Mesendoderm (in vitro differentiated cells): ENCODE measurements around the gene HDAC4.

Experiments used
- DNase-seq: peaks from one replicate; pipeline ENCODE4 v3.0.0; 2013
- H2AK5ac ChIP-seq: 2 replicates; pipeline ENCODE4 v1.6.1; 2013; ENCODE audit warnings: low read length, inconsistent platforms
- H2BK120ac ChIP-seq: 2 replicates; pipeline ENCODE4 v1.6.1; 2013; ENCODE audit warnings: low read depth, mild to moderate bottlenecking, low read length, moderate library complexity, mixed read lengths
- H2BK15ac ChIP-seq: replicated peaks from 2 replicates; pipeline ENCODE4 v1.6.1; 2013; ENCODE audit warnings: low read depth, mild to moderate bottlenecking, moderate library complexity
- H2BK5ac ChIP-seq: 2 replicates; pipeline ENCODE4 v1.6.1; 2013; ENCODE audit warnings: low read length, inconsistent platforms
- H3K18ac ChIP-seq: 2 replicates; pipeline ENCODE4 v1.6.1; 2013; ENCODE audit warnings: mild to moderate bottlenecking, low read length, mixed read lengths
- H3K23ac ChIP-seq: one replicate; pipeline ENCODE4 v1.6.1; 2013; ENCODE audit warnings: low read length
- H3K27ac ChIP-seq: 2 replicates; pipeline ENCODE4 v1.5.1; 2013; ENCODE audit warnings: low read depth, mild to moderate bottlenecking, inconsistent platforms, low read length, moderate library complexity
- H3K27me3 ChIP-seq: 2 replicates; pipeline ENCODE4 v1.6.1; 2013; ENCODE audit warnings: low read length, control low read depth, mild to moderate bottlenecking, inconsistent platforms; ENCODE audit not compliant: insufficient read depth, poor library complexity
- H3K36me3 ChIP-seq: 2 replicates; pipeline ENCODE4 v1.6.1; 2013; ENCODE audit warnings: low read length, inconsistent platforms; ENCODE audit not compliant: control insufficient read depth, insufficient read depth
- H3K4ac ChIP-seq: one replicate; pipeline ENCODE4 v1.6.1; 2013; ENCODE audit warnings: low read depth, mild to moderate bottlenecking, low read length, moderate library complexity
- H3K4me1 ChIP-seq: 2 replicates; pipeline ENCODE4 v1.6.1; 2013; ENCODE audit warnings: low read depth, low read length, inconsistent platforms; ENCODE audit not compliant: control insufficient read depth
- H3K4me2 ChIP-seq: 2 replicates; pipeline ENCODE4 v1.6.1; 2013; ENCODE audit warnings: low read length
- H3K4me3 ChIP-seq: 2 replicates; pipeline ENCODE4 v1.5.1; 2013; ENCODE audit warnings: mild to moderate bottlenecking, low read length
- H3K56ac ChIP-seq: one replicate; pipeline ENCODE4 v1.6.1; 2013; ENCODE audit warnings: low read length
- H3K79me1 ChIP-seq: 2 replicates; pipeline ENCODE4 v1.6.1; 2013; ENCODE audit warnings: low read length, inconsistent platforms
- H3K79me2 ChIP-seq: 2 replicates; pipeline ENCODE4 v1.6.1; 2013; ENCODE audit warnings: mild to moderate bottlenecking, low read length; ENCODE audit not compliant: control insufficient read depth, insufficient read depth
- H3K9ac ChIP-seq: 2 replicates; pipeline ENCODE4 v1.6.1; 2013; ENCODE audit warnings: low read length, inconsistent platforms
- H4K5ac ChIP-seq: one replicate; pipeline ENCODE4 v1.6.1; 2013; ENCODE audit warnings: low read length
- H4K8ac ChIP-seq: one replicate; pipeline ENCODE4 v1.6.1; 2013; ENCODE audit warnings: low read depth, mild to moderate bottlenecking, control low read depth, low read length, moderate library complexity
- WGBS: extraction: QIAGEN DNeasy Blood & Tissue Kit; methylation state at CpG from one replicate; pipeline ENCODE4 v1.1.7; 2013; ENCODE audit warnings: low lambda C conversion rate, missing lambda C conversion rate; ENCODE audit not compliant: insufficient coverage; ENCODE audit errors: extremely low coverage; 5-methylcytosine and 5-hydroxymethylcytosine counted together

HDAC4 gene

GRCh38 chr2:239171643-239172042 is 229.2 kb downstream of the HDAC4 start:
- no peak overlapping the region for H3K23ac ChIP-seq
- no peak overlapping the region for H3K4me2 ChIP-seq
- H3K27me3 ChIP-seq, result no peaks in the 10 kb centered on the region
- no peak overlapping the region for H2BK15ac ChIP-seq
- H2AK5ac ChIP-seq, result no peak overlapping the region
- H3K4me3 ChIP-seq, result no peak overlapping the region
- no peak overlapping the region for H3K56ac ChIP-seq
- H3K36me3 ChIP-seq, result peaks cover 4% of the 10 kb centered on the region
- no peak overlapping the region for H3K4ac ChIP-seq
- no peaks in the 10 kb centered on the region for H3K79me2 ChIP-seq
- no peak overlapping the region for H3K9ac ChIP-seq
- no peaks in the 10 kb centered on the region for H3K79me1 ChIP-seq
- no peak for DNase-seq
- H2BK5ac ChIP-seq, result no peak overlapping the region
- H3K18ac ChIP-seq, result no peak overlapping the region
- no peaks in the 10 kb centered on the region for H3K4me1 ChIP-seq
- H2BK120ac ChIP-seq, result no peak overlapping the region
- H3K27ac ChIP-seq, result no peak overlapping the region
- no peak overlapping the region for H4K5ac ChIP-seq
- H4K8ac ChIP-seq, result no peak overlapping the region

- no peak overlapping the region for H4K5ac ChIP-seq
- H3K9ac ChIP-seq, result no peak overlapping the region
- no peak overlapping the region for H2AK5ac ChIP-seq
- no peak overlapping the region for H3K23ac ChIP-seq
- DNase-seq, result peak; percentile 19
- no peaks in the 10 kb centered on the region for H3K79me1 ChIP-seq
- no peak overlapping the region for H2BK5ac ChIP-seq
- H3K56ac ChIP-seq, result no peak overlapping the region
- no peak overlapping the region for H3K27ac ChIP-seq
- no peaks in the 10 kb centered on the region for H3K27me3 ChIP-seq
- no CpG with 5 or more reads among the region's 27 CpGs for WGBS
- H3K36me3 ChIP-seq, result peaks cover 1% of the 10 kb centered on the region
- H3K4me3 ChIP-seq, result no peak overlapping the region
- H2BK15ac ChIP-seq, result no peak overlapping the region
- no peak overlapping the region for H4K8ac ChIP-seq
- no peaks in the 10 kb centered on the region for H3K79me2 ChIP-seq
- H3K4me2 ChIP-seq, result no peak overlapping the region
- H3K18ac ChIP-seq, result no peak overlapping the region
- no peaks in the 10 kb centered on the region for H3K4me1 ChIP-seq
- no peak overlapping the region for H2BK120ac ChIP-seq
- H3K4ac ChIP-seq, result no peak overlapping the region
Observed at GRCh38 chr2:239169311-239170048, 231.3 kb downstream of the HDAC4 start.

- no peaks in the 10 kb centered on the region for H3K36me3 ChIP-seq
- no peak overlapping the region for H3K18ac ChIP-seq
- no peak overlapping the region for H4K5ac ChIP-seq
- no peaks in the 10 kb centered on the region for H3K79me2 ChIP-seq
- no peak overlapping the region for H4K8ac ChIP-seq
- no peak overlapping the region for H3K56ac ChIP-seq
- H3K9ac ChIP-seq, result no peak overlapping the region
- DNase-seq, result no peak
- H2AK5ac ChIP-seq, result no peak overlapping the region
- no peaks in the 10 kb centered on the region for H3K79me1 ChIP-seq
- no peak overlapping the region for H2BK120ac ChIP-seq
- no peak overlapping the region for H3K23ac ChIP-seq
- H3K27me3 ChIP-seq, result no peaks in the 10 kb centered on the region
- no CpG with 5 or more reads among the region's 22 CpGs for WGBS
- no peak overlapping the region for H3K27ac ChIP-seq
- no peak overlapping the region for H2BK15ac ChIP-seq
- H3K4me1 ChIP-seq, result no peaks in the 10 kb centered on the region
- H2BK5ac ChIP-seq, result no peak overlapping the region
- no peak overlapping the region for H3K4ac ChIP-seq
- no peak overlapping the region for H3K4me3 ChIP-seq
- H3K4me2 ChIP-seq, result no peak overlapping the region
Observed at GRCh38 chr2:239168575-239168974, 232.2 kb downstream of the HDAC4 start.

GRCh38 chr2:239167766-239168444 is 232.9 kb downstream of the HDAC4 start:
- WGBS, result no CpG with 5 or more reads among the region's 26 CpGs

GRCh38 chr2:239167011-239167673 is 233.7 kb downstream of the HDAC4 start:
- Histone ChIP-seq H3K36me3 (no peaks in the 10 kb centered on the region), H3K4me3 (no peak overlapping the region), H2BK5ac (no peak overlapping the region), H3K9ac (no peak overlapping the region), H4K5ac (no peak overlapping the region), H3K79me1 (no peaks in the 10 kb centered on the region), H3K4ac (no peak overlapping the region), H3K27me3 (no peaks in the 10 kb centered on the region), H3K79me2 (no peaks in the 10 kb centered on the region), H2BK15ac (no peak overlapping the region), H3K56ac (no peak overlapping the region), H2AK5ac (no peak overlapping the region), H3K18ac (no peak overlapping the region), H3K27ac (no peak overlapping the region), H3K23ac (no peak overlapping the region), H2BK120ac (no peak overlapping the region), H3K4me2 (no peak overlapping the region), H4K8ac (no peak overlapping the region), H3K4me1 (no peaks in the 10 kb centered on the region)
- WGBS, result no CpG with 5 or more reads among the region's 15 CpGs
- no peak for DNase-seq

More at GRCh38 chr2:239167766-239168444, 232.9 kb downstream of the HDAC4 start:
- H4K5ac ChIP-seq, result no peak overlapping the region
- no peak overlapping the region for H3K56ac ChIP-seq
- H3K23ac ChIP-seq, result no peak overlapping the region
- no peak overlapping the region for H3K9ac ChIP-seq
- no peak overlapping the region for H2BK5ac ChIP-seq
- H4K8ac ChIP-seq, result no peak overlapping the region
- H2BK120ac ChIP-seq, result no peak overlapping the region
- H3K4me3 ChIP-seq, result no peak overlapping the region
- H2AK5ac ChIP-seq, result no peak overlapping the region
- H3K4me2 ChIP-seq, result no peak overlapping the region
- DNase-seq, result no peak
- H3K79me2 ChIP-seq, result no peaks in the 10 kb centered on the region
- H3K36me3 ChIP-seq, result no peaks in the 10 kb centered on the region
- no peaks in the 10 kb centered on the region for H3K4me1 ChIP-seq
- no peak overlapping the region for H3K18ac ChIP-seq
- H3K79me1 ChIP-seq, result no peaks in the 10 kb centered on the region
- H3K4ac ChIP-seq, result no peak overlapping the region
- no peak overlapping the region for H3K27ac ChIP-seq
- no peak overlapping the region for H2BK15ac ChIP-seq
- H3K27me3 ChIP-seq, result no peaks in the 10 kb centered on the region
